ENCODE results near the gene CCDC77.

CCDC77 gene

GRCh38 chr12:480831-481816 lies 79.7 kb downstream of the CCDC77 start:
- DNase-seq (ENCODE audit: low spot score) = no peak

GRCh38 chr12:482061-482460 lies 80.6 kb downstream of the CCDC77 start:
- no peak for DNase-seq (ENCODE audit: low spot score)

GRCh38 chr12:484096-484495 lies 82.7 kb downstream of the CCDC77 start:
- DNase-seq (ENCODE audit: low spot score) = no peak

GRCh38 chr12:490260-490659 lies 88.8 kb downstream of the CCDC77 start:
- no peak for DNase-seq (ENCODE audit: low spot score)

Data from iPS-NIHi11 (cell line).